MCF 10A (cell line): Measurements from ENCODE around the gene SERPINB6. TPM values are rescaled to one million over a fixed set of nuclear protein-coding genes. Genes with fewer than 3 reads are reported as not detected.

ENCODE experiments used
- BruUV-seq: library from RNA; stranded (reverse); fragments of 400-500 nt; replicated peaks from 2 replicates; lab custom pipeline; 2021; lab: Mats Ljungman, UMichigan
- CTCF ChIA-PET: fragments of 300-600 bp; sonication (Branson Sonifier 250); formaldehyde crosslinking; extraction: SDS; loops from one replicate; lab custom pipeline; 2021; ENCODE audit warnings: antibody characterized with exemption, inconsistent platforms; lab: Yijun Ruan, JAX
- POLR2A ChIA-PET: fragments of 300-600, 350-650 bp; sonication (Branson Sonifier 250); formaldehyde crosslinking; extraction: SDS; loops from one replicate; lab custom pipeline; 2020; ENCODE audit warnings: antibody characterized with exemption, inconsistent platforms; lab: Yijun Ruan, JAX
- DNase-seq: peaks from one replicate; pipeline ENCODE4 v3.0.0-alpha.2; 2018; ENCODE audit not compliant: unreplicated experiment
- H3K27ac Mint-ChIP-seq: one replicate; pipeline ENCODE4 v1.8.0; 2022; ENCODE audit warnings: mild to moderate bottlenecking, low read depth, mixed read lengths; ENCODE audit not compliant: unreplicated experiment
- H3K27me3 Mint-ChIP-seq: one replicate; pipeline ENCODE4 v1.8.0; 2022; ENCODE audit warnings: mixed read lengths; ENCODE audit not compliant: insufficient read depth, unreplicated experiment
- H3K36me3 Mint-ChIP-seq: one replicate; pipeline ENCODE4 v1.8.0; 2022; ENCODE audit warnings: mild to moderate bottlenecking, moderate library complexity, mixed read lengths; ENCODE audit not compliant: insufficient read depth, unreplicated experiment
- H3K4me1 Mint-ChIP-seq: one replicate; pipeline ENCODE4 v1.8.0; 2022; ENCODE audit warnings: mixed read lengths; ENCODE audit not compliant: insufficient read depth, unreplicated experiment
- H3K4me3 Mint-ChIP-seq: one replicate; pipeline ENCODE4 v1.8.0; 2022; ENCODE audit warnings: mild to moderate bottlenecking, moderate library complexity, mixed read lengths; ENCODE audit not compliant: unreplicated experiment
- H3K9me3 Mint-ChIP-seq: one replicate; pipeline ENCODE4 v1.8.0; 2022; ENCODE audit warnings: mixed read lengths; ENCODE audit not compliant: unreplicated experiment
- intact Hi-C: fragments of 100-400 bp; cut with micrococcal nuclease; formaldehyde crosslinking; loops from 2 replicates; pipeline ENCODE4 v1.14.1; 2022
- total RNA-seq: library from RNA; stranded (reverse); gene quantifications from 2 replicates; pipeline ENCODE4 v1.2.3, GENCODE V29; 2022
- TF ChIP-seq, protein P1 (sequence below): fragments of 200-600 bp; IDR thresholded peaks from one replicate; pipeline ENCODE4 v1.8.0; 2022; ENCODE audit warnings: antibody characterized with exemption, mild to moderate bottlenecking; ENCODE audit not compliant: unreplicated experiment

Gene SERPINB6
- total RNA-seq, 1 experiment from 2014 or later: 75.6 TPM

DNA sequence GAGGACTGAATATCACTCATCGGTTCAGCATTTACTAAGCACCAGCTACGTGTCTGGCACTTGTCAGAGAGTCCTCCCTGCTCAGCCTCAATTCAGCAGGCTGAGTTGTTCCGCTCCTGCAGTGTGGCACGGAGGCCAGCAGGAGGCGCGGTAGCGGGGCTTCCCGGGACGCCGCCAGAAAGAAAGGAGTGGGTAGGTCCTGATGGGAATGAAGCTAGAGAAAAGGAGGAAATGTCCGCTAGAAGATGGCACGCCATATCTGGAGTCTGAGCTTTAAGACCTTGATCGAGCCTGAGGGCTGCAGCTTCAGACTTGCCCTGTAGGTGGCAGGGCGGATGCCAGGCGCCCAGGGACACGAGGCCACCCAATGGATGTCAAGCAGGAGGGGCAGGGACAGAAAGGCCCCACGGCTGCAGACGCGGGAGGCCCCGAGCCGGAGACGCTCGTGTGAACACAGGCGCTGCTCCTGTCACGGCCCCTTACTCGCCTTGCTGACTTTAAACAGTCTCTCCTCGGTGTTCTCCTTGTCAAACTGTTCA, 18.7 kb downstream of the SERPINB6 start:
- H3K4me1 Mint-ChIP-seq: no peaks in the 10 kb centered on the region
- no TSS peak for BruUV-seq
- H3K36me3 Mint-ChIP-seq: peaks cover 35% of the 10 kb centered on the region
- DNase-seq: peak; percentile 50
- no peaks in the 10 kb centered on the region for H3K27me3 Mint-ChIP-seq
- H3K4me3 Mint-ChIP-seq: no peak overlapping the region
- CTCF ChIA-PET: interaction anchor here (0.7 to 1.7 kb wide), 14 partner anchors 8 to 681 kb away, joined by 3 to 8 read pairs (median 4); no protein-coding TSS in a partner anchor
- POLR2A ChIA-PET: interaction anchor here (0.7 to 1.0 kb wide), 2 partner anchors 36 to 90 kb away, joined by 3 read pairs; no protein-coding TSS in a partner anchor
- H3K27ac Mint-ChIP-seq: no peak overlapping the region
- H3K9me3 Mint-ChIP-seq: no peaks in the 10 kb centered on the region
- TF ChIP-seq, protein P1, sequence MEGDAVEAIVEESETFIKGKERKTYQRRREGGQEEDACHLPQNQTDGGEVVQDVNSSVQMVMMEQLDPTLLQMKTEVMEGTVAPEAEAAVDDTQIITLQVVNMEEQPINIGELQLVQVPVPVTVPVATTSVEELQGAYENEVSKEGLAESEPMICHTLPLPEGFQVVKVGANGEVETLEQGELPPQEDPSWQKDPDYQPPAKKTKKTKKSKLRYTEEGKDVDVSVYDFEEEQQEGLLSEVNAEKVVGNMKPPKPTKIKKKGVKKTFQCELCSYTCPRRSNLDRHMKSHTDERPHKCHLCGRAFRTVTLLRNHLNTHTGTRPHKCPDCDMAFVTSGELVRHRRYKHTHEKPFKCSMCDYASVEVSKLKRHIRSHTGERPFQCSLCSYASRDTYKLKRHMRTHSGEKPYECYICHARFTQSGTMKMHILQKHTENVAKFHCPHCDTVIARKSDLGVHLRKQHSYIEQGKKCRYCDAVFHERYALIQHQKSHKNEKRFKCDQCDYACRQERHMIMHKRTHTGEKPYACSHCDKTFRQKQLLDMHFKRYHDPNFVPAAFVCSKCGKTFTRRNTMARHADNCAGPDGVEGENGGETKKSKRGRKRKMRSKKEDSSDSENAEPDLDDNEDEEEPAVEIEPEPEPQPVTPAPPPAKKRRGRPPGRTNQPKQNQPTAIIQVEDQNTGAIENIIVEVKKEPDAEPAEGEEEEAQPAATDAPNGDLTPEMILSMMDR: peak; percentile 74
- intact Hi-C loops: loop anchor here (1.0 kb wide), 1 partner anchor 37 kb away; no protein-coding TSS in a partner anchor

DNA sequence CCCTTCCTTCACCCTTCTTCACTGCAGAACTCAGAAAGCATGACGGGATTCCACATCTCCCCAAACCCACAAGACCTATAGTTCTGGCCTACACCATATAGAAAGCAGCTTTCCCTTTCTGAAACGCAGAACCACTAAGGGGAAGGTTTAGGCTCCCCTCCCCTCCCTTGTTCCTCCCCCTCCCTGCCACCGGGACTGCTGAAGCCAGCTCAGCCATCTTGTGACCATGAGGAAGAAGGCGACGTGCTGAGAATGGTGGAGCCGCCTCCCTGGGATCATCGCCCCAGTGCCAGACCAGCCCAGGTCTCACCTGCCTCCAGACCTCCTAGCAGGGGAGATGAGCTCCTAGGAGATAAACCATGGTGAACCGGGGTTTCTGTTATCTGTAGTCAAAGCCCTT, 19.6 kb downstream of the SERPINB6 start:
- Mint-ChIP-seq H3K36me3 (peaks cover 35% of the 10 kb centered on the region), H3K4me1 (no peaks in the 10 kb centered on the region), H3K27ac (no peak overlapping the region), H3K27me3 (no peaks in the 10 kb centered on the region), H3K4me3 (no peak overlapping the region), H3K9me3 (no peaks in the 10 kb centered on the region)
- DNase-seq: no peak
- BruUV-seq: no TSS peak
- TF ChIP-seq, protein P1: no peak
- POLR2A ChIA-PET: interaction anchor here (0.7 kb wide), 2 partner anchors 89 to 117 kb away, joined by 3 to 4 read pairs; partner anchors contain the start of gene RIPK1
- intact Hi-C loops: loop anchor here (1.0 kb wide), 1 partner anchor 38 kb away; no protein-coding TSS in a partner anchor
- CTCF ChIA-PET: interaction anchor here (0.7 to 1.7 kb wide), 13 partner anchors 9 to 681 kb away, joined by 3 to 6 read pairs (median 4); no protein-coding TSS in a partner anchor

DNA sequence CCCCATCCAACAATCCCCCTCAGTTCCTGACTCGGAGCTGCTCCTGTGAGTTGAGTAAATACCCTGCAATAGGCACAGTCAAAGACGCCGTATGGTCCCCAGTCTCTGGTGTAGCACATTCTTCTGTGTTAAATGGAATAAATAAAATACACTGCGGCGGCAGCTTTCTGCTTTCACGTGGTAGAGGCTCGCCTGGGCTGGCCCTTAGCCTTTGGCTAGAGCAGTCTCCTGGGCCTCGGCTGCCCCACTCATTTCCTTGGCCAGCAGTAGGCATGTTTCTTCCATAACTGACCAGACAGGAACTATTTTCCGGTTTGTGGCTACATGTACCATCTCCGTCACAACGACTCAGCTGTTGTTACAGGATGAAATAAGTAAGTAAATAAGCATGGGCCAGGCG, 20.7 kb downstream of the SERPINB6 start:
- Mint-ChIP-seq H3K4me1 (no peaks in the 10 kb centered on the region), H3K9me3 (no peaks in the 10 kb centered on the region), H3K36me3 (peaks cover 28% of the 10 kb centered on the region), H3K27ac (no peak overlapping the region), H3K27me3 (no peaks in the 10 kb centered on the region), H3K4me3 (no peak overlapping the region)
- ChIA-PET CTCF (interaction anchor here (0.7 to 1.5 kb wide), 5 partner anchors 19 to 159 kb away, joined by 3 to 4 read pairs (median 3); no protein-coding TSS in a partner anchor), POLR2A (no interaction called here)
- no TSS peak for BruUV-seq
- no peak for DNase-seq
- intact Hi-C loops: no loop called here
- TF ChIP-seq, protein P1: no peak

DNA sequence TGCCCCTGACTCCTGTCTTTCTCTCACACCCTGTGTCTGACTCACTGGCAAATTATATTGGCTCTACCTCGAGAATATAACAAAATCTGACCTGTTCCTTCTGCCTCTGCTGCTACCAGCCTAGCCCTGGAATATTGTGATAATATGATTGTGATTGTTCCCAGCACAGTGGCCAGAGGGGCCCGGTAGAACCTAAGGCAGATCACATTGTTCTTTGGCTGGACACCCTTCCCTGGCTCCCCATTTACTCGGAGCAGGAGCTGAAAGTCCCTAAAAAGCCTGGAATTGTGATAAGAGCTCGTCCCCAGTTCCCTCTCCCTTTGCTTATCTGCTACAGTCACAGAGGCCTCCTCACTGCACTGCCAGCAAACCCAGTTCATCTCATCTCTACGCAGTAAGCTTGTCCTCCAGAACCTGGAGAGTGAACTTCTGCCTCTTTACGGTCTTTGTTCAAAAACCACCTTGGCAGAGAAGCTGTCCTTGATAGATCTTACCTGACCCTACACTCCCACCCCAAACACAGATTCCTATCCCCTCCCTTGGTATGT, 21.8 kb downstream of the SERPINB6 start:
- intact Hi-C loops: no loop called here
- Mint-ChIP-seq H3K36me3 (peaks cover 18% of the 10 kb centered on the region), H3K4me3 (no peak overlapping the region), H3K27ac (no peak overlapping the region), H3K9me3 (no peaks in the 10 kb centered on the region), H3K4me1 (no peaks in the 10 kb centered on the region), H3K27me3 (no peaks in the 10 kb centered on the region)
- TF ChIP-seq, protein P1: no peak
- ChIA-PET CTCF (interaction anchor here (1.0 to 1.5 kb wide), 4 partner anchors 18 to 158 kb away, joined by 3 read pairs; no protein-coding TSS in a partner anchor), POLR2A (interaction anchor here (0.6 to 0.8 kb wide), 2 partner anchors 22 to 33 kb away, joined by 3 read pairs; no protein-coding TSS in a partner anchor)
- DNase-seq: no peak
- BruUV-seq: no TSS peak
